Subcutaneous abdominal adipose tissue (tissue), 5 donors: ENCODE measurements around the gene ZNF71.
A peak's percentile ranks its signal among the peaks of the same experiment; 100 is the strongest.

ENCODE experiments used
- H3K27ac ChIP-seq: one replicate; pipeline ENCODE4 v1.7.0; 2013; ENCODE audit warnings: low read depth, mild to moderate bottlenecking, inconsistent platforms, low read length, moderate library complexity
- H3K27me3 ChIP-seq, 5 donors: one replicate each; pipeline ENCODE4 v1.7.0; 2013; ENCODE audit warnings: low read length in 5 of 5, inconsistent platforms in 1 of 5; ENCODE audit not compliant: control insufficient read depth in 5 of 5, insufficient read depth in 4 of 5
- H3K36me3 ChIP-seq, 5 donors: one replicate each; pipeline ENCODE4 v1.7.0; 2013; ENCODE audit warnings: low read length in 5 of 5; ENCODE audit not compliant: control insufficient read depth in 5 of 5, insufficient read depth in 5 of 5
- H3K4me1 ChIP-seq, 5 donors: one replicate each; pipeline ENCODE4 v1.7.0; 2013; ENCODE audit warnings: low read length in 5 of 5, mild to moderate bottlenecking in 3 of 5, moderate library complexity in 1 of 5; ENCODE audit not compliant: control insufficient read depth in 5 of 5, insufficient read depth in 5 of 5
- H3K4me3 ChIP-seq, 5 donors: one replicate each; pipeline ENCODE4 v1.7.0; 2013; ENCODE audit warnings: low read length in 5 of 5, low read depth in 1 of 5
- H3K9ac ChIP-seq, 5 donors: one replicate each; pipeline ENCODE4 v1.7.0; 2013; ENCODE audit warnings: low read length in 5 of 5, mild to moderate bottlenecking in 4 of 5, moderate library complexity in 3 of 5
- H3K9me3 ChIP-seq, 5 donors: one replicate each; pipeline ENCODE4 v1.7.0; 2013; ENCODE audit warnings: low read length in 5 of 5; ENCODE audit not compliant: control insufficient read depth in 5 of 5
- donor health status: healthy.
- donor health status: healthy.
- donor health status: healthy.
- donor health status: healthy.
- donor health status: healthy.

The ZNF71 gene

DNA sequence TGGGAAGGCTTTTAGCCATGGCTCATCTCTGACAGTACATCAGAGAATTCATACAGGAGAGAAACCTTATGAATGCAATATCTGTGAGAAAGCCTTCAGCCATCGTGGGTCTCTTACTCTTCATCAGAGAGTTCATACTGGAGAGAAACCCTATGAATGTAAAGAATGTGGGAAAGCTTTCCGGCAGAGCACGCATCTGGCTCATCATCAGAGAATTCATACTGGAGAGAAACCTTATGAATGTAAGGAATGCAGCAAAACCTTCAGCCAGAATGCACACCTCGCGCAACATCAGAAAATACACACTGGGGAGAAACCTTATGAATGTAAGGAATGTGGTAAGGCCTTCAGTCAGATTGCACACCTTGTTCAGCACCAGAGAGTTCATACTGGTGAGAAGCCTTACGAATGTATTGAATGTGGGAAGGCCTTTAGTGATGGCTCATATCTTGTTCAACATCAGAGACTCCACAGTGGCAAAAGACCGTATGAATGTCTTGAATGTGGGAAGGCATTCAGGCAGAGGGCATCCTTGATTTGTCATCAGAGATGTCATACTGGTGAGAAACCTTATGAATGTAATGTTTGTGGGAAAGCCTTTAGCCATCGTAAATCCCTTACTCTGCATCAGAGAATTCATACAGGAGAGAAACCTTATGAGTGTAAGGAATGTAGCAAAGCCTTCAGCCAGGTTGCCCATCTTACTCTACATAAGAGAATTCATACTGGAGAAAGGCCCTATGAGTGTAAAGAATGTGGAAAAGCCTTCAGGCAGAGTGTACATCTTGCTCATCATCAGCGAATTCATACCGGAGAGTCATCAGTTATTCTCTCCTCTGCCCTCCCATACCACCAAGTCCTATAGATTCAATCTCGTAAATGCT, 17.1 kb upstream of the ZNF71 start:
- Histone ChIP-seq H3K9ac (no peak overlapping the region), H3K4me3 (peak overlapping the region; percentile 3 to 55 (median 37)), H3K27me3 (no peaks in the 10 kb centered on the region), H3K36me3 (peaks cover 22 to 48% (median 38%) of the 10 kb centered on the region in 5 donors), H3K4me1 (no peaks in the 10 kb centered on the region), H3K9me3 (peaks cover 91 to 100% (median 96%) of the 10 kb centered on the region in 5 donors), H3K27ac (no peak overlapping the region)

DNA sequence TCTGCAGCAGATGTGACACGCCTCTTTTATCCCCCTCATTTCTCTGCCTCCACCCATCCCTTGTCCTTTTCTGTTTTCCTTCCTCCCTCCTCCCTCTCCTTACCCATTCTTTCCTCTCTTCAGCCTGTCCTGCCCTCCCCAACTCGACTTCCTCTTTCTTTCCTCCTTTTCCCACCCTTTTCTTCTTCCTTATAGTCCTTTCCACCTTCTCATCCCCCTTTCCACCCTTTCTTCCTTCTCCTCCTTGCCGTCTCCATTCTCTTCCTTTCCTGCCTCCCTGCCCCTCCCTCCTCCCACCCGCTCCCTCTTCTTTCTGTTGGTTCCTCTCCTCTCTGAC, 688 bp upstream of the ZNF71 start:
- H3K9ac ChIP-seq, result no peak overlapping the region
- H3K4me1 ChIP-seq, result peaks cover 6 to 26% (median 19%) of the 10 kb centered on the region in 5 donors
- H3K9me3 ChIP-seq, result peaks cover 0 to 17% (median 6%) of the 10 kb centered on the region in 5 donors
- no peak overlapping the region for H3K27ac ChIP-seq
- peaks cover 0 to 3% (median 2%) of the 10 kb centered on the region in 5 donors for H3K36me3 ChIP-seq
- H3K4me3 ChIP-seq, result peak overlapping the region; percentile 92 to 99 (median 98)
- H3K27me3 ChIP-seq, result no peaks in the 10 kb centered on the region

- Histone ChIP-seq H3K36me3 (peaks cover 0 to 3% (median 2%) of the 10 kb centered on the region in 5 donors), H3K4me1 (peaks cover 6 to 26% (median 19%) of the 10 kb centered on the region in 5 donors), H3K9ac (peak overlapping the region; percentile 82 to 100 (median 97)), H3K27me3 (no peaks in the 10 kb centered on the region), H3K27ac (peak overlapping the region; percentile 48), H3K9me3 (peaks cover 0 to 8% (median 0%) of the 10 kb centered on the region in 5 donors), H3K4me3 (peak overlapping the region; percentile 94 to 100 (median 99))
These were observed 422 bp downstream of the ZNF71 start for GRCh38 chr19:56595548-56595899.

GRCh38 chr19:56596676-56597075, 1.6 kb downstream of the ZNF71 start:
- Histone ChIP-seq H3K36me3 (peaks cover 0 to 12% (median 12%) of the 10 kb centered on the region in 5 donors), H3K27me3 (no peaks in the 10 kb centered on the region), H3K4me3 (peak overlapping the region in 4 of 5 donors; percentile 98 to 100 (median 99)), H3K9me3 (peaks cover 0 to 14% (median 0%) of the 10 kb centered on the region in 5 donors), H3K9ac (peak overlapping the region in 1 of 5 donors; percentile 100), H3K4me1 (peaks cover 6 to 26% (median 19%) of the 10 kb centered on the region in 5 donors), H3K27ac (peak overlapping the region; percentile 75)

DNA sequence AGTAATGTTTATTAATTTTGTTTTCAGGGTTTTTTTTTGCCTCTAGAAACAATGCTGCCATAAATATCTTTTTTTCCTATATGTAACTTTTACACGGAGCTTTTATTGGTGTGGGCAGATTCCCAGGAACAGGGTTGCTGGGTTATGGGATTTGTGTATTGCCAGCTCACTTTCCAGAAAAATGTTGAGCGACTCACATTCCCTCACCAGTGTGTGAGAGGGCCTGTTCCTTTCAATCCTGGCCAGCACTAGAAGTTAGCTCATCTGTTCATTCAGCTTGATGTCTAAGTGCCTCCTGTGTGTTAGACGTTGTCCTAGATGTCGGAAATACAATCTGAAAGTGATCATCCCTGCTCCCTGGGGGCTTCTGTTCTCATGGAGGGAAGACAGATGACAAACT, 2.6 kb downstream of the ZNF71 start:
- H3K9ac ChIP-seq, result no peak overlapping the region
- H3K9me3 ChIP-seq, result peaks cover 0 to 23% (median under 1%) of the 10 kb centered on the region in 5 donors
- H3K27me3 ChIP-seq, result no peaks in the 10 kb centered on the region
- H3K36me3 ChIP-seq, result peaks cover 10 to 22% (median 18%) of the 10 kb centered on the region in 5 donors
- no peak overlapping the region for H3K4me3 ChIP-seq
- H3K27ac ChIP-seq, result peak overlapping the region; percentile 75
- H3K4me1 ChIP-seq, result peaks cover 6 to 26% (median 19%) of the 10 kb centered on the region in 5 donors

- H3K9ac ChIP-seq, result no peak overlapping the region
- H3K36me3 ChIP-seq, result peaks cover 18 to 33% (median 27%) of the 10 kb centered on the region in 5 donors
- no peak overlapping the region for H3K27ac ChIP-seq
- peaks cover 0 to 13% (median 4%) of the 10 kb centered on the region in 5 donors for H3K4me1 ChIP-seq
- no peaks in the 10 kb centered on the region for H3K27me3 ChIP-seq
- H3K9me3 ChIP-seq, result peaks cover 9 to 46% (median 21%) of the 10 kb centered on the region in 5 donors
- H3K4me3 ChIP-seq, result peak overlapping the region in 2 of 5 donors; percentile 1 to 2
These were observed 6.3 kb downstream of the ZNF71 start for GRCh38 chr19:56601375-56601774.

DNA sequence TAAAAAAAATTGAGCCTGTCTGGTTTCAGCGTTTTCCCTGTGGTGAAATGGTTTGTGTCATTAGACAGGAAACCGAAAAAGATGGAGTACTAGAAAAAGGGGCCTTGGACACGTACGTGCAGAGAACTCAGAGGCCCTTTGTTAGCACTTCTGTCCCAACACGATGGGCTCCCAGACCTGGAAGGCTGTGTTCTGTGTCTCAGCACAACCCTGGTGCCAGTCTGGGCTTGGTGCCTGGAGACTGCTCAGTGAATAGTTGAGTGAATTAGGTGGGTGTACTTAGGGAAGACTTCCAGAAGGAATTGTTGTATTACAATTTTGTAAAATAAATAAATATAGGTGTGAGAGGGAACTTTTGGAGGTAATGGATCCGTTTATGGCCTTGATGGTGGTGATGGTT, 8.7 kb downstream of the ZNF71 start:
- Histone ChIP-seq H3K27me3 (no peaks in the 10 kb centered on the region), H3K9me3 (peaks cover 12 to 58% (median 37%) of the 10 kb centered on the region in 5 donors), H3K27ac (no peak overlapping the region), H3K4me3 (no peak overlapping the region), H3K4me1 (peaks cover 0 to 3% (median 0%) of the 10 kb centered on the region in 5 donors), H3K9ac (no peak overlapping the region), H3K36me3 (peaks cover 18 to 30% (median 27%) of the 10 kb centered on the region in 5 donors)

DNA sequence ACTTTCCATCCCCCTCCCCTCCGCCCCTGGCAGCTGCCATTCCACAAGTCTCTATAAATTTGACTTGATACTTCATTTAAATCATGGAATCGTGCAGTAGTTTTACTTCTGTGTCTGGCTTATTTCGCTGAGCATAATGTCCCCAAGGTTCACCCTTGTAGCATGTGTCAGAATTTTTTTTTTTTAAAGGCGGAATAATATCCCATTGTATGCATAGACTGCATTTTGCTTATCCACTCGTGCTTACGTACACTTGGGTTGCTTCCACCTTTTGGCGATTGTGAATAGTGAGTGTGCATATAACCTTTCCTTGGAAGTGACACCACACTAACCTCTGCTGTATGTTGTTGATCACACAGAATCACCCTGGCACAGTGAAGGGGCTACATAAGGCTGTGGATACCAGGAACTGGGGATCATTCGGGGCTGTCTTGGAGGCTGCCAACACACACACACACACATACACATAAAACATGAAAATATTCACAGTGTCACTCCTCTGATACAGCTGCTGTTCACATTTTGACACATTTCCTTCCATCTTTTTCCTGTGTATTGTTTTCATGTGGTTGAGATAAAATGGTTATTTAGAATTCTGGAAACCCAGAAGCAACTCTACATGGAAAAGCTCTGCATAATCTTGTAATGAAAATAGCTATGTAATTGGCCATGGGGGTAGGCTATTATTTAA, 13.3 kb downstream of the ZNF71 start:
- H3K4me1 ChIP-seq, result peaks cover 0 to 10% (median 3%) of the 10 kb centered on the region in 5 donors
- peak overlapping the region in 1 of 5 donors; percentile 41 for H3K4me3 ChIP-seq
- H3K9ac ChIP-seq, result no peak overlapping the region
- H3K27me3 ChIP-seq, result no peaks in the 10 kb centered on the region
- H3K9me3 ChIP-seq, result peaks cover 15 to 78% (median 60%) of the 10 kb centered on the region in 5 donors
- no peak overlapping the region for H3K27ac ChIP-seq
- H3K36me3 ChIP-seq, result peaks cover 6 to 20% (median 14%) of the 10 kb centered on the region in 5 donors

DNA sequence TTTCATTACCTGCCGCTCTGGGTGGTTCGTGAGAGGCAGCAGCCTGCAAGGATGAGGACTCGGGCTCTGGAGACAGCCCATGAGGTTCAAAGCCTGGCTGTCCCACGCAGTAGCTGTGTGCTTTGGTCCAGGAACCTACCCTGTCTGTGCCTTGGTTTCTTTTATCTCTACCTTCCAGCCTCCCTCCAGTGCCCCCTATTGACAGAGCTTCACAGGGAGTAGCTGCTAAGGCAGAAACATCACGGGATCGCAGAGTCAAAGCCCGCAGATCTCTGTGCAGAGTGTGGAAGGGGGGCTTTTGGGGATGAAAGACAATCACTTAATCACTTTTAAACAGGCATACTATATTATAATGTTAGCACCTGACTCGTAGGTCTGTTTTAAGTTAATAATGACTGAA, 16.2 kb downstream of the ZNF71 start:
- H3K9me3 ChIP-seq, result peaks cover 9 to 64% (median 50%) of the 10 kb centered on the region in 5 donors
- no peak overlapping the region for H3K9ac ChIP-seq
- peak overlapping the region in 3 of 5 donors; percentile 4 to 16 (median 5) for H3K4me3 ChIP-seq
- H3K27ac ChIP-seq, result no peak overlapping the region
- H3K27me3 ChIP-seq, result no peaks in the 10 kb centered on the region
- H3K36me3 ChIP-seq, result peaks cover 0 to 21% (median 13%) of the 10 kb centered on the region in 5 donors
- peaks cover 0 to 10% (median 3%) of the 10 kb centered on the region in 5 donors for H3K4me1 ChIP-seq
